ENCODE measurements around the gene CALML3.
"Not testable (repeated sequence)": the region's sequence is repeated elsewhere in the genome, so short reads cannot be mapped to it uniquely, and the experiment has no call there.

The CALML3 gene

DNA sequence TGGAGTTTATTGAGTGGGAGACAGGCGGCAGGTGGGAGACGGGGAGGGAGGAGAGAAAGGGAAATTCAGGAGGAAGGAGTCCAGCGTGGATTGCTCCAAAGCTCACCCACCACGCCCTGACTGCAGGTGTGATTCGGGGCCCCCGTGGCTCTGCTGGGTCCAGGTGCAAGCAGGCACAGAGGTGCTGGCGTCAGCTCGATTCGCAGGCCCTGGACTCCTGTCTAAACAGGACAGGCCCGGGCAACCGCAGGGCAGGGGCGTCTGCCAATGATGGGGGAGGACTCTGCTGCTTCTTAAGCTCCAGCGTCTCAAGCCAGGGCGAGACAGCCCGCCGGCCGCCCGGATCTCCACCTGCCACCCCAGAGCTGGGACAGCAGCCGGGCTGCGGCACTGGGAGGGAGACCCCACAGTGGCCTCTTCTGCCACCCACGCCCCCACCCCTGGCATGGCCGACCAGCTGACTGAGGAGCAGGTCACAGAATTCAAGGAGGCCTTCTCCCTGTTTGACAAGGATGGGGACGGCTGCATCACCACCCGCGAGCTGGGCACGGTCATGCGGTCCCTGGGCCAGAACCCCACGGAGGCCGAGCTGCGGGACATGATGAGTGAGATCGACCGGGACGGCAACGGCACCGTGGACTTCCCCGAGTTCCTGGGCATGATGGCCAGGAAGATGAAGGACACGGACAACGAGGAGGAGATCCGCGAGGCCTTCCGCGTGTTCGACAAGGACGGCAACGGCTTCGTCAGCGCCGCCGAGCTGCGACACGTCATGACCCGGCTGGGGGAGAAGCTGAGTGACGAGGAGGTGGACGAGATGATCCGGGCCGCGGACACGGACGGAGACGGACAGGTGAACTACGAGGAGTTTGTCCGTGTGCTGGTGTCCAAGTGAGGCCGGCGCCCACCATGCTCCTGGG lies at the start of gene CALML3:
Gene CALML3 (plus strand): TSS at position 321 of the 920 bp plus-strand sequence. CDS start 125 bp downstream, at position 446.
- no peak for DNase-seq (ENCODE audit: low spot score)

DNA sequence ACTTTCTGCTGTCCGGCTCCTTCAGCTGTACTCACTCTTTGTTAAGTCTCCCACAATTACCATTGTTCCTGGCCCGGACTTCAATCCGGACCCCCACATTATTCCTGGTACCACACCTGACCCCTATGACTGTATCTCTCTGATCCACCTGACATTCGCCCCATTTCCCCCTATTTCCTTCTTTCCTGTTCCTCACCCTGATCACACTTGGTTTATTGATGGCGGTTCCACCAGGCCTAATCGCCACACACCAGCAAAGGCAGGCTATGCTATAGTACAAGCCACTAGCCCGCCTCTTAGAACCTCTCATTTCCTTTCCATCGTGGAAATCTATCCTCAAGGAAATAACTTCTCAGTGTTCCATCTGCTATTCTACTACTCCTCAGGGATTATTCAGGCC lies 49.7 kb upstream of the CALML3 start:
- not testable (repeated sequence) for DNase-seq (ENCODE audit: low spot score)

DNA sequence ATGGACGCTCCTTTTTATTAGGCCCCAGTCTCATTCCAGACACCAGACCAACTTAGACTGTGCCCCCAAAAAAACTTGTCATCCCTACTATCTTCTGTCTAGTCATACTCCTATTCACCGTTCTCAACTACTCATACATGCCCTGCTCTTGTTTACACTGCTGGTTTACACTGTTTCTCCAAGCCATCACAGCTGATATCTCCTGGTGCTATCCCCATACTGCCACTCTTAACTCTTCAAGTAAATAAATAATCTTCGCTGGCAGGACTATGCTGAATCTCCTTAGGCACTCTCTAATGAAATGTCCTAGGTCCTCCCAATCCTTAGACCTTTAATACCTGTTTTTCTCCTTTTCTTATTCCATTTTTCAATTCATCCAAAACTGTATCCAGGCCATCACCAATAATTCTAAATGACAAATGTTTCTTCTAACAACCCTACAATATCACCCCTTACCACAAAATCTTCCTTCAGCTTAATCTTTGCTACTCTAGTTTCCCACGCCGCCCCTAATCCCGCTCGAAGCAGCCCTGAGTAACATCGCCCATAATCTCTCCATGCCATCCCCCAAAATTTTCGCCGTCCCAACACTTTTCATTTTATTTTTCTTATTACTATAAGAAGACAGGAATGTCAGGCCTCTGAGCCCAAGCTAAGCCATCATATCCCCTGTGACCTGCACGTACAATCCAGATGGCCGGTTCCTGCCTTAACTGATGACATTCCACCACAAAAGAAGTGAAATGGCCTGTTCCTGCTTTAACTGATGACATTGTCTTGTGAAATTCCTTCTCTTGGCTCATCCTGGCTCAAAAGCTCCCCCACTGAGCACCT lies 48.6 kb upstream of the CALML3 start:
- not testable (repeated sequence) for DNase-seq (ENCODE audit: low spot score)

DNA sequence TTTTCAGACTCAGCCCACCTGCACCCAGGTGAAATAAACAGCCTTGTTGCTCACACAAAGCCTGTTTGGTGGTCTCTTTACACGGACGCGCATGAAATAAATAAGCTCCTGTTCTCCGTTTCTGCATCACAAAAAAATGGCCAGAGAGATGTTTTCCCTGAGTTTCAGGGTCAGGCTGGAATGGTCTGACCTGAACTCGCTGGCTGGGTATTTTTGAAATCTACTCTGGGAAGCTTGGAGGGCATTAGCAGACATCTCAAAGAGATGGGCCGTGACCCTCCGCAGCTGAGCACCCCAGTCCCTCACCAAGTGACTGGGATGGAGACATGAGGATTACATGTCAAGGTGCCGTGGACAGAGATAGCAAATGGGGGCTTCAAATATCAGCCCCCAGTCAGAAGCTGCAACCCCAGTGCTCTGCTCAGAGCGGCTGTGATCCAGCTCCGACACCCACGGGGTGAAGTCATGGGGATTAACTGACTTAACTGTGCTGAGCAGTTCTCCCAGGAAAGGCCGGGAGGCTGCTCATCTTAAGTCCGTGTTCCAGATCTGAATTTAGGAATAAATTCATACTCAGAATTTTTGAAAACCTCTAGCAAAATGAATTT lies 47.7 kb upstream of the CALML3 start:
- no peak for DNase-seq (ENCODE audit: low spot score)

DNA sequence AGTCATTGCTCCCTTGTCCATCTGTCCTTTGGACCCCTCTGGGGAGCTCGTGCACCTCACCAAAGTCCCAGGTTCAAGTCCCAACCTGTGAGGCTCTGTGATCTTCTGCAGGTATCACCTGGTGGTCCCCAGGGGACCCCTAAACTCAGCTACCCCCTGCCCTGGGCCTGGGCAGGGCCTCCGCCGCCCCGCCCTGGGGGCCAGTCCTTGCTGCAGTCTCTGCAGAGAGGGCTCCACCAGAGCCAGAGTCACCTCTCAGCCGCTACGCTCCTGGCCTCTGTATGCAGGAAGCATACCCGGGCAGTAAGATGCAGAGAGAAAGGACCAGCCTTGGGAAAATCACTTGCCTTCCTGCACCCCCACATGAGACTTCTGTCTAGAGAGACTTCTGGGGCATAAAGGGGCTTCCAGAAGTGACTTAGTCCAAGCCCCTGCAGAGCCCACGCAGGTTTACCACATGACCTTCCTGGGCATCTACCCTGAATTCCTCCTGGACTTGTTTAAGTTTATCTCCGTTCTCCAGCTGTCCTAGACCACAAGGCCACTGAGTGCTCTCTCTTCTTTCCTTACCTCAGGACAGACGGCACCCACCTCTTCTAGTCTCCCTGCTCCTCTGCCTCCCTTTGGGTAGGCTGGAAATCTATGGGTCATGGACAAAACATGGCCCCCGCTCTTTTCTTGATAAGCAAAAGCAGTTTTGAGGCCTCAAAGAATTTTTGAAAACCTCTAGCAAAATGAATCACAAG lies 46.6 kb upstream of the CALML3 start:
- DNase-seq (ENCODE audit: low spot score): no peak

DNA sequence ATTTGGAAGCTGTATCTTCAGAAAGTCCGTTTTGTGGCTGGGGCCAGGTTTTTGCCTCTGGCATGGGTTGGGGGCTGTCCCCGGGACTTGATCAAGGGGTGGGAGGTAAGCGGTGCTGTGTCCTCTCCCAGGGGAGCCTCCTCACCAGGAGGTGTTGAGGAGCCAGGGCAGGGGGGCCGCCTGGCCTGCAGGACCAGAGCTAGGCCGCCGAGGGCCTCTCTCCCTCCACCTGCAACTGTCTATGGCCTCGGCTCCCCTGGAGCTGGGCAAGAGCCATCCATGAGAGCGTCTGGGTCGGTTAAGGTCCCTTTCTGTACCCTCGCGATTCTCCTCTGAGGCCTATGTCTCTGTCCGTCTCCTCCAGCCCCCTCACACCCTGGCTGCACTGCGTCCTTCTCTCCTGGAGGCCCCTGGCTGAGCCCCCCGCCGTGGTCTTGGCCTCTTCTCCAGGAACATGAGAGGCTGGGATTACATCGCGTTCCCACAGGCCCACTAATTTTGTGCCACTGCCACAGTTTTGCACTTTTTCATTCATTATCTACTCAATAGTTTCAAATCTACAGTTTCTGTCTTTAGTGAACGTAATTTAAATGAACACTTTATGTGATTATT lies 46.0 kb upstream of the CALML3 start:
- DNase-seq (ENCODE audit: low spot score): no peak

DNA sequence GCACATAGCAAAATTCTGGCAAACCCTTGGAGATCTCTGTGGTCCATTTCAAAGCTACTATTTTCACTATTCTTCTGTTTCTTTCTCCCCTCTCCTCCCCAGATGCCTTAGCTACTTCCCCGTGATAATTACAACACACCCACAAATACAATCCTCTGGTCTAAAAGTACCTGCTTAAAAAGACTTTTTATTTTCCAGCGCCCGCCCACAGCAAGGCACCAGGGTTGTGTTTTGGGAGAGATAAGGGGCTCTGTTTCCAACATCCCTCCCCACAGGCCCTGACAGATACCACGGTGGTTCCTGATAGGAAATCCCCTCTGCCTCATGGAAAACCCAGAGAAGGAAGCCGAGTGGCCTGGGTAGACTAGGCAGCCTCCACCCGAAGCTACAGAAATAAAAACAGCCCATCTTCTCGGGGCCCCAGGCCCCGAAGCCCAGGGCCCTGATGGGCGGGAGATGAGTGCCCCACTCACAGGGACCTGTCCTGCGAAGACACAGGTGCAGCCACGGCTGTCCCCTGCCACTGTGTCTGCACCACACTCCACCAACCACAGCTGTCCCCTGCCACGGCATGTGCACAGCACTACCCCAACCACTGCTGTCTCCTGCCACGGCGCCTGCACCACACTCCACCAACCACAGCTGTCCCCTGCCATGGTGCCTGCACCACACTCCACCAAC lies 45.1 kb upstream of the CALML3 start:
- DNase-seq (ENCODE audit: low spot score): no peak

DNA sequence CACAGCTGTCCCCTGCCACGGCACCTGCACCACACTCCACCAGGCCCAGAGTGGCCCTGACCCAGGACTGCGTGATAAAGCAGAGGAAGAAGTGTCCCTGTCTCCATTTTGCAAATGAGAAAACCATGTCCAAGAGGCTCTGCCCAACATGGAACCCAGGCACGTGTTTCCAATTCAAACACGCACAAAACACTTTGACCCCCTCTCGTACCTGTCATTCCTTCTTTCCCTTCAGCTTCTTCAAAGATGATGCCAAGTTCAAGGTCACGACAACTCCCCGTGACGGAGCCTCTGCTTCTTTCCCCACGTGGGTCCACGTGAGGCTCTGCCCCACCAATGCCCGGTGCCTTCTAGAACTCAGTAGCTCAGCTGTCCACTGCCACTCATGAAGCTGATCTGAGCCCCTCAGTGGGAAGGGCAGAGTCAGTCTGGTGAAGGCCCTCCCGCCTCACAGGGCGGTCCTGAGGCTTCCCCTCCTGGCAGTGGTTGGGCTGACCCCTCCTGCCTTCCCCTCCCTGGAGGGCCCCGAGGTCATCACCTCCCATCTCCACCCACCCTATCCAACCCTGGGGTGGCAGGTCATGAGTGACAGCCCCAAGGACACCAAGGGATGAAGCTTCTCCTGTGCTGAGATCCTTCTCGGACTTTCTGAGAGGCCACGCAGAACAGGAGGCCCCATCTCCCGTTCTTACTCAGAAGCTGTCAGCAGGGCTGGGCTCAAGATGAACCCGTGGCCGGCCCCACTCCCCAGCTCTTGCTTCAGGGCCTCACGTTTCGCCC lies 44.4 kb upstream of the CALML3 start:
- no peak for DNase-seq (ENCODE audit: low spot score)

DNA sequence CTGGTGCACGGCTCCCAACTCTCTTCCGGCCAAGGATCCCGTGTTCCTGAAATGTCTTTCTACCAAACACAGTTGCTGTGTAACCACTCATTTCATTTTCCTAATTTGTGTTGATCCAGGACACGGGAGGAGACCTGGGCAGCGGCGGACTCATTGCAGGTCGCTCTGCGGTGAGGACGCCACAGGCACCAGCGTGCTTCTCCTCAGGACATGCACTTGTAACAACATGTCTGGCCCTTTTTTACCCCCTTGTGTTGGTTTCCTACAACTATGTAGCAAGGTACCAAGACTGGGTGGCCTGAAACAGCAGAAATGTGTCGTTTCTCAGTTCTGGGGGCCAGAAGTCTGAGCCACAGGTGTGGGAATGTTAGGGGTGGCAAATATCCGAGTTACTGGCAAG lies 43.6 kb upstream of the CALML3 start:
- no peak for DNase-seq (ENCODE audit: low spot score)

DNA sequence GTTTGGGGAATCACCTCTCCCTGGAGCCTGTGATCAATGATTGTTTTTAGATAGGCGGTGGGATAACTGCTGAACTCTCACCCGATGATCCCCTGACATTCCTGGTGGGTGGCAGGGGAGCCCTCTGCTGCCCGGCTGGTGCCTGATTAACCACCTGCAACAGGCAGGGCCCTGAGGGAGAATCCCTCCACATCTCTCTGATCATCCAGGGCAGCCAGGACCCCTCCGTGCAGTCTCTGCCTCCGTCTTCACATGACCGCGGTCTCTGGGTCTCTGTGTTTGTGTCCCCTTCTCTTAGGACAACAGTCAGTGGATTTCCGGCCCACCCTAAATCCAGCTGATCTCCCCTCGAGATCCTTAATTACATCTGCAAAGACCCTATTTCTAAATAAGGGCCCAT lies 42.7 kb upstream of the CALML3 start:
- no peak for DNase-seq (ENCODE audit: low spot score)

DNA sequence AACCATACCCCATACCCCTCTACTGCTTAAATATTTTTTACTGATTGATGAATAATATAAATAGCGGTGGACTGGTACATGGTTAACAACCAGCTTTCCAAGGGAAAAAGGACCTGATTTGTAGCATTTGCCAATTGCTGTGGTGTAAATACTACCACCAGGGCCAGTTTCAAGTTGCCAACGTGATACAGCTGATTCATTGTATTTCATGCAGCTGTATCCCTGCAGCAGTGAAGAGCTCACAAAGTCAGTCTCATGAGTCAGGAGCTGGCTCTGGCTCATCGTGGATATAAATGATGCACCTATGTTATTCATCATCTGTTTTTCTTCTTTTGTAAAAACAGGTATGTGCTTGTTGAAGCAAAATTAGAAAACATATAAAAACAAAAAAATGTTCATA lies 40.6 kb upstream of the CALML3 start:
- no peak for DNase-seq (ENCODE audit: low spot score)

DNA sequence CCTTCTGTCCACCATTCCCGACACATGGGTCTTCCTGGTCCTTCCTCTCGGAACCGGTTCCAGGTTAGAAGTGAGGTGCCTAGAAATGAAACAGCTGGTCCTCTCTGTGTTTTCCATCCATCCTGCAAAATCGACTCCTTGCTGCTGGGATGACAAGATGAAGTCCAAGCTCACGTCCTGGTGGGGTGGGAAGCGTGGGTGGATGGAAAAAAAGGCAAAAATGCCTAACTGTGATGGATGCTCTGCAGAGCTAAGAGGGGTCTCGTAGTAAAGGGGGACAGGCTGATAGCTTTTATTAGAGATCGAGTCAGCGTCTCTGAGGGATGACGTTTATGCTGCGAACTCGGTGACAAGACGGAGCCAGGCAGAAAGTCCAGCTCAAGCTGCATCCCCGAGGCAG lies 39.5 kb upstream of the CALML3 start:
- DNase-seq (ENCODE audit: low spot score): no peak

DNA sequence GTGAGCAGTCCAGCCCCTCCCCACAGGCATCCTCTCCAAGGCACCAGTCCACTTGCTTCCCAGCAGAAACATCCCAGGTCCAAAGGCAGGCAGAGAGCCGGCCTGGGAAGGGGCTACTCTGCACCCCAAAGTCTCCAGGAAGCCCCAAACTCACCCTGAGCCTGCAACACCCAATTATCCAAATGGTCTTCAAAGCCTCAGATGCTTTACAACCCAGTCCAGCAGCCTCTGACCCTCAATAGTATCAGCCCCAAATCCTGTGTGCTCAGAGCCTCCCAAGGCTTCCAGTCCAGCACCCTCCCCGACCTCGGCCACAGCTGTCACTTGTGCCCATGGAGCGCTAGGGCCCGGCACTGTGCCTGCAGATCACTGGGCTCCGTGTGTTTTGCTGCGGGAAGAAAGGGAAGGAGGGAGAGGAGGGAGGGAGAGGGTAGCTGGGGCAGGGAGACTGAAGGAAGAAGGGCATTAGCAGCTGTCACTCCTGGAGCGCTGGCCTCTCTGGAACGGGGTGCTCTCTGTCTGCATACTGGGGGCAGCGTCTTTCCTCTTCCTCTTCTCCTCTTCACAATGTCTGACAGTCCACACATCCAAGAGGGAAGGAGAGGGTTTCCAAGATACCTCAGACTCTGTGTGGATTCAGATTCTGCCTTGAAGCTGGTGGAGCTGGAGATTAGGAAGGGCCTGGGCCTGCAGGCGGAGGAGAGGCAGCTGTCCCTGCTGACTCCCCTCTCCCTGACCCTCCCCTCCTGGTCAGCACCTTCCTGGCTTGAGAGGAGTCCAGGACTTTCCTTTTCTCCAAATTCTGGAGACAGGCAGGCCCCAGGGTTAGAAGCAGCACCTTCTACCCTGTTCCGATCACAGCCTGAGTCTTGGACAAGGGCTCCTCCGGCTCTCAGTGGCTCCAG lies 38.6 kb upstream of the CALML3 start:
- DNase-seq (ENCODE audit: low spot score): no peak

DNA sequence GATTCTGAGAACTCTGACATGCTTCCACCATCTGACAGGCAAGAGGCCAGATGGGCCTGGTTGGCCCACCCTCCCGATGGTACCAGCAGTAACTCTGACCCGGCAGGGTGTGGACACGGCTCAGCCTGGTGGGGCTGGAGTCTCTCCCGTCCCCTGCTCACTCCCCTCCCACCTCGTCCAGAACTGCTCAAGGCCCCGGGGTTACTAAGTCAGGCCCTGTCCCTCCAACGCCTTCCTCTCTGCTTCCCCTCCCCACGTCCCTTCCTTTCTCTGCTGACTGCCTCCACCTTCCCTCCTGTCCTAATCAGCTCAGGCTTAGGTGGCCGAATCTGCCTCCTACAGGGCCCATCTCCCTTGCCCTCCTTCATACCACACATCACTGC lies 37.9 kb upstream of the CALML3 start:
- DNase-seq (ENCODE audit: low spot score): no peak

DNA sequence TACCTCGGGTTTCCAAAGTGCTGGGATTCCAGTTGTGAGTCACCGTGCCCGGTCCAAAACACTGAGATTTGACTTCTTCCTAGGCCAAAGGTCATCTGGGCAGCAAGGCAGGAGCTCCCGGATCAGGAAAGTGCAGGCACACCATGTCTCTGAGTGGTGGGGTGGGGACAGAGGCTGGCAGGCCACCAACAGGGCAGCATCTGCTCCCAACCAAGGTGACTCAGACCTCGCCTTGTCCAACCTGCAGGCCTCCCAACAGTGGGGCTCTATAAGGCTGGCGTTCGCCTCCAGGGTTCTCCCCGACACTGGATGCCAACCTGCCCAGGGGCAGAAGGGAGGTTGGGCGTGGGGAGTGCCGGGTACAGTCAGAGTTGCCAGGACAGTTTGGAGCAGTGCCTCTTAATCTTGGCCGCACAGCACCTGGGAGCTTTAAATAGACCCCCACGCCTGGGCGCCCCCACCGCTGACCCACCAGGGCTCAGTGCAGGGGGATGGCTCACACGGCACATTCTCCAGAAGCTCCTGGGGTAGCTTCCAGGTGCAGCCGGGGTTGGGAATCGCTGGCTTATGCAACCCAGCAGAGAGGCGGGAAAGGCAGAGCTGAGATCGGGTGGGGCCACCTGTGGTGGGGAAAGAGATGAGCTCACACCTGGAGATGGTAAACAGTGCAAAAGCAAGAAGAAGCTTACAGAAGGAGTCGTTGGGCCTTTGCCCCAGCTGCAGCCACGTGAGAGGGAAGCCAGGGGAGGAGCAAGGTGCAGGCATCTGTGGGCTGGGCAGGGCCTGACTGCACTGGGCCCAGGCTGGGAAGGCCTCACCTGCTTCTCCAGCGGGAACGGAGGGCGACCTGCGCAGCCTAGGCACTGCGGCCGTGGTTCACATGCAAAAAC lies 36.2 kb upstream of the CALML3 start:
- DNase-seq (ENCODE audit: low spot score): no peak

DNA sequence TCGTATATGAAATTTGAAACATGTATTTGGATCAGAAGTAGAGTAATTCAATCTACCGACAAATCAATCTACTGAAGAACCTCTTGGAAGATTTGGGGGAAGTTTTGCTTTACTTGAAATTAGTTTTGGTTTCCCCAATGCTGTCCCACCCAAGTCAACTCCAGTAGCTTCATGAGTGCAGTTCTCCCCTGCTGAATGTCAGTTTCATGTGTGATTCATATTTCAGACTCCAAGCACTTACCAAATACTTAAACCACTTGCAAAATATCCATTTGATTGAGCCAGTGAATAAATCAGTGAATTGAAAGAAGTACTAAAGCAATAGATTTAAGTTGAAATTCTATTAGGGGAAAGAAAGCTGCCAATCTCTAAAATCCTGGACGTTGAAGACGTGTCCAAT lies 34.7 kb upstream of the CALML3 start:
- no peak for DNase-seq (ENCODE audit: low spot score)

DNA sequence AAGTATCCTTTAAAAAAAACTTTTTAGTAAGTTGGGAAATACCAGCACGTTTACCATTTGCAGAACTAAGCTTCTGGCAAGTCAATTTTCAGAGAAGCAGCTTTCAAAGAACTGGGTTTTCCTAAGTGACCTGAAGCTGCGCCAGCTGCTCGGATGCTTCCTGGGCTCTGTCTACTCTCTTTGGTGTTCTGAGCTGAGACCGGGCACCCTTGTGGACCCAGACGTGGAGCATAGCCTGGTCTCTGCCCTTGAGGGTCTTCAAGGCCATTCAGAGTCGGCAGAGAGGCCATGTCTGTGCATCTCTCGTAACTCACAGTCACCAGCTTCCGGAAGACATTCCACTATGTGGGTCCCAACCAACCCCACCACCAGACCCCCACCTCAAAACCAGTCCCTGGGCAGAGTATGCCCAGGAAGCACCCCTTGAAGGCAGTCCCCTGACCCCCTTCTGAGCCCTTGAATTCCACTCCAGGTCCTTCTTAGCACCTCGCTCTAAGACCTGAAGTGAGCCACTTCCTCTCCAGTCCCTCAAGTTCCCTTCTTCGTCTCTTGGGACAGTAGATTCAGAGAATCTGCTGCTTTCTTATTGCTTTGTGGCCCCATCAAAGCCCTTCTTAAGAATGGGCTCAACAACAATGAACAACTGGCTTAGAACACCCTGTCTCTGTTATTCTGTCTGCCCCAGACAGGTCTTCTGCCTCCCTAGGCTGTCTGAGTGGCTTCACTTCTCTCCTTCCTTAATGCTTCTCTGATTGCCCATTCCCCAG lies 33.9 kb upstream of the CALML3 start:
- DNase-seq (ENCODE audit: low spot score): peak; percentile 36
